HEK293T (cell line): ENCODE data around the gene BACH2.

ENCODE experiments used
- ARNT ChIP-seq: fragments of 450-650 bp; IDR thresholded peaks from 2 replicates; pipeline ENCODE4 v1.6.1; 2017; ENCODE audit warnings: mild to moderate bottlenecking
- FOXM1 ChIP-seq: fragments of 450-650 bp; IDR thresholded peaks from 2 replicates; pipeline ENCODE4 v1.6.1; 2017; ENCODE audit warnings: mild to moderate bottlenecking, borderline replicate concordance
- LEF1 ChIP-seq: fragments of 450-650 bp; IDR thresholded peaks from 2 replicates; pipeline ENCODE4 v1.6.1; 2017; ENCODE audit warnings: mild to moderate bottlenecking, borderline replicate concordance
- PKNOX1 ChIP-seq: fragments of 450-650 bp; IDR thresholded peaks from 2 replicates; pipeline ENCODE4 v1.6.1; 2016
- SUZ12 ChIP-seq: fragments of 450-650 bp; IDR thresholded peaks from 2 replicates; pipeline ENCODE4 v1.6.1; 2016; ENCODE audit warnings: mild to moderate bottlenecking

- TF ChIP-seq PKNOX1 (no peak), LEF1 (no peak), FOXM1 (no peak), ARNT (no peak), SUZ12 (no peak)
These were observed 151.6 kb downstream of the BACH2 start for GRCh38 chr6:90144928-90145555.
